ENCODE measurements around the gene LHPP. TPM values are rescaled to one million over a fixed set of nuclear protein-coding genes. Genes with fewer than 3 reads are reported as not detected.

The LHPP gene
- total and polyA plus RNA-seq, 2 experiments from 2014 or later: 27.4 to 40.2 TPM

- H2AFZ ChIP-seq: no peak overlapping the region
- H3K36me3 ChIP-seq (ENCODE audit: insufficient read depth): no peaks in the 10 kb centered on the region
- no peaks in the 10 kb centered on the region for H3F3A ChIP-seq (replicated peaks; ENCODE audit: low read depth)
- Mint-ChIP-seq H3K4me3 (no peak overlapping the region), H3K36me3 (ENCODE audit: low read depth) (no peaks in the 10 kb centered on the region), H3K4me1 (peaks cover 15% of the 10 kb centered on the region), H3K27me3 (ENCODE audit: insufficient read depth, low read depth, poor library complexity) (no peaks in the 10 kb centered on the region), H3K27ac (no peak overlapping the region), H3K9me3 (no peaks in the 10 kb centered on the region)
- no peaks in the 10 kb centered on the region for H3K4me1 ChIP-seq (ENCODE audit: insufficient read depth)
- H4K20me1 ChIP-seq (replicated peaks; ENCODE audit: insufficient read depth): no peaks in the 10 kb centered on the region
- TF ChIP-seq ZNF331 (CRISPR knock-in tag; IDR thresholded peaks at IDR 0.05; ENCODE audit: low read depth): no peak
- H3K27me3 ChIP-seq (ENCODE audit: insufficient read depth): no peaks in the 10 kb centered on the region
- no peaks in the 10 kb centered on the region for H3K9me2 ChIP-seq (ENCODE audit: insufficient read depth)
- DNase-seq (ENCODE audit: low spot score) (no peak), ATAC-seq (no peak)
- H3K27ac ChIP-seq (ENCODE audit: low read depth): no peak overlapping the region
- no peak overlapping the region for H3K4me3 ChIP-seq
- H3K4me2 ChIP-seq: no peak overlapping the region
- no peaks in the 10 kb centered on the region for H3K79me2 ChIP-seq (replicated peaks; ENCODE audit: insufficient read depth)
These were observed 194.9 kb downstream of the LHPP start for GRCh38 chr10:124656541-124656940.

- no peaks in the 10 kb centered on the region for H3K9me2 ChIP-seq (ENCODE audit: insufficient read depth)
- no peaks in the 10 kb centered on the region for H3K27me3 ChIP-seq (ENCODE audit: insufficient read depth)
- Mint-ChIP-seq H3K4me1 (peaks cover 9% of the 10 kb centered on the region), H3K27ac (no peak overlapping the region), H3K36me3 (ENCODE audit: low read depth) (no peaks in the 10 kb centered on the region), H3K9me3 (no peaks in the 10 kb centered on the region), H3K4me3 (no peak overlapping the region), H3K27me3 (ENCODE audit: insufficient read depth, low read depth, poor library complexity) (peaks cover 2% of the 10 kb centered on the region)
- H3K36me3 ChIP-seq (ENCODE audit: insufficient read depth): no peaks in the 10 kb centered on the region
- H3F3A ChIP-seq (replicated peaks; ENCODE audit: low read depth): no peaks in the 10 kb centered on the region
- no peaks in the 10 kb centered on the region for H3K4me1 ChIP-seq (ENCODE audit: insufficient read depth)
- H2AFZ ChIP-seq: no peak overlapping the region
- no peaks in the 10 kb centered on the region for H3K79me2 ChIP-seq (replicated peaks; ENCODE audit: insufficient read depth)
- H3K27ac ChIP-seq (ENCODE audit: low read depth): no peak overlapping the region
- H3K4me3 ChIP-seq: no peak overlapping the region
- H4K20me1 ChIP-seq (replicated peaks; ENCODE audit: insufficient read depth): no peaks in the 10 kb centered on the region
- no peak for DNase-seq (ENCODE audit: low spot score)
- H3K4me2 ChIP-seq: no peak overlapping the region
- ATAC-seq: no peak
- no peak for TF ChIP-seq JUNB (IDR thresholded peaks at IDR 0.05; ENCODE audit: unreplicated experiment)
- no peak for TF ChIP-seq REST (IDR thresholded peaks at IDR 0.05; ENCODE audit: unreplicated experiment)
- TF ChIP-seq STAT1 (IDR thresholded peaks at IDR 0.05; ENCODE audit: unreplicated experiment): no peak
- no peak for TF ChIP-seq EZH2phosphoT487 (IDR thresholded peaks at IDR 0.05; ENCODE audit: unreplicated experiment)
- no peak for TF ChIP-seq CREB1 (CRISPR knock-in tag; IDR thresholded peaks at IDR 0.05; ENCODE audit: low read depth)
- no peak for TF ChIP-seq ZNF114 (CRISPR knock-in tag; IDR thresholded peaks at IDR 0.05)
- TF ChIP-seq ETS1 (IDR thresholded peaks at IDR 0.05): no peak
- no peak for TF ChIP-seq ZNF331 (CRISPR knock-in tag; IDR thresholded peaks at IDR 0.05; ENCODE audit: low read depth)
- TF ChIP-seq ZNF462 (CRISPR knock-in tag; IDR thresholded peaks at IDR 0.05): no peak
- no peak for TF ChIP-seq CTCF (conservative IDR thresholded peaks at IDR 0.05; ENCODE audit: low read depth in 2 of 2)
These were observed 196.2 kb downstream of the LHPP start for GRCh38 chr10:124657806-124658205.

All from GM23338 (cell line).